Spleen (tissue), 11 donors: Measurements from ENCODE around the gene HIP1. TPM values are rescaled to one million over a fixed set of nuclear protein-coding genes. Genes with fewer than 3 reads are reported as not detected.
"Not testable (repeated sequence)": the region's sequence is repeated elsewhere in the genome, so short reads cannot be mapped to it uniquely, and the experiment has no call there.

Source experiments
- DNase-seq: peaks from one replicate; pipeline ENCODE4 v3.0.0-alpha.2; 2020
- H3K27ac ChIP-seq, 8 donors: fragments of 200-600 bp; sonication (generic) in 7 of 8; 1 replicate in 4 of 8; 2 replicates in 4 of 8; pipeline versions ENCODE4 v1.5.0 to v1.8.0; 2016 to 2021; ENCODE audit warnings: inconsistent platforms in 4 of 8, mild to moderate bottlenecking in 4 of 8, moderate library complexity in 1 of 8
- H3K27me3 ChIP-seq, 7 donors: fragments of 200-600 bp; sonication (generic) in 6 of 7; replicated peaks in 1 of 7; 1 replicate in 4 of 7; 2 replicates in 3 of 7; pipeline versions ENCODE4 v1.5.0 to v1.8.0; 2016 to 2021; ENCODE audit warnings: inconsistent platforms in 3 of 7, mild to moderate bottlenecking in 1 of 7
- H3K36me3 ChIP-seq, 6 donors: fragments of 200-600 bp; sonication (generic) in 5 of 6; 1 replicate in 4 of 6; 2 replicates in 2 of 6; pipeline versions ENCODE4 v1.5.0 to v1.8.0; 2016 to 2021; ENCODE audit warnings: inconsistent platforms in 2 of 6
- H3K4me1 ChIP-seq, 6 donors: fragments of 200-600 bp; sonication (generic) in 5 of 6; 1 replicate in 3 of 6; 2 replicates in 3 of 6; pipeline versions ENCODE4 v1.5.0 to v1.8.0; 2016 to 2021; ENCODE audit warnings: inconsistent platforms in 3 of 6
- H3K4me3 ChIP-seq, 8 donors: fragments of 200-600 bp; sonication (generic) in 7 of 8; 1 replicate in 4 of 8; 2 replicates in 4 of 8; pipeline versions ENCODE4 v1.5.0 to v1.8.0; 2016 to 2021; ENCODE audit warnings: inconsistent platforms in 4 of 8, mild to moderate bottlenecking in 4 of 8, moderate library complexity in 2 of 8
- H3K9me3 ChIP-seq, 8 donors: fragments of 200-600 bp; sonication (generic) in 7 of 8; 1 replicate in 4 of 8; 2 replicates in 4 of 8; pipeline versions ENCODE4 v1.5.0 to v1.8.0; 2016 to 2021; ENCODE audit warnings: inconsistent platforms in 4 of 8
- POLR2A ChIP-seq, 3 donors: fragments of 450-650 bp; IDR thresholded peaks; one replicate each; pipeline ENCODE4 v1.5.1; 2017; ENCODE audit warnings: antibody characterized with exemption in 3 of 3, mild to moderate bottlenecking in 1 of 3
- POLR2AphosphoS5 ChIP-seq, 3 donors: sonication (generic); formaldehyde crosslinking; IDR thresholded peaks; one replicate each; pipeline ENCODE4 v1.5.1; 2017; ENCODE audit warnings: antibody characterized with exemption in 3 of 3
- WGBS, 5 donors: extraction: QIAGEN DNeasy Blood & Tissue Kit in 3 of 5; methylation state at CpG; one replicate each; pipeline versions ENCODE4 v1.1.5 to v1.1.7; 2013 to 2018; 5-methylcytosine and 5-hydroxymethylcytosine counted together
- intact Hi-C: fragments of 100-400 bp; cut with DNase I; formaldehyde crosslinking; loops from one replicate; pipeline ENCODE4 v1.15.0; 2023; ENCODE audit warnings: low total_unique reads
- polyA plus RNA-seq, 3 donors: library from polyadenylated mRNA; stranded (reverse); fragments of 200-250 nt; gene quantifications; one replicate each; pipeline ENCODE4 v1.2.1, GENCODE V29; 2013
- total RNA-seq, 7 donors: library from RNA; depleted of rRNA in 3 of 7; stranded (reverse); fragments of >200 nt in 3 of 7; fragmentation: NEBNext Ultra II Directional in 4 of 7; extraction: Animal tissue kit (Norgen Biotek cat#: 25700) in 4 of 7; gene quantifications; one replicate each; pipeline versions ENCODE4 v1.1.0 to v1.2.1, GENCODE V29; 2016 to 2021
- TF ChIP-seq, protein P1 (sequence below), 11 experiments: fragments of 200-600 bp in 7 of 11; fragments of 450-650 bp in 4 of 11; sonication (generic) in 4 of 11; IDR thresholded peaks in 8 of 11; conservative IDR thresholded peaks in 3 of 11; 1 replicate in 7 of 11; 2 replicates in 4 of 11; pipeline versions ENCODE4 v1.4.0 to v1.8.0; 2016 to 2021; ENCODE audit warnings: antibody characterized with exemption in 11 of 11, inconsistent platforms in 4 of 11, mild to moderate bottlenecking in 1 of 11
- donor health status: healthy with polysubstance abuse.
- donor health status: DM: no; HTN: no; CAD: no; lungs with moderate emphysema.
- donor health status: DM: no; HTN: no; CAD: no.
- donor health status: Bipolar disorder and iron deficiency.
- donor health status: healthy.
- donor health status: DM: no; HTN: no; CAD: no.
- donor health status: DM: yes; HTN: yes; CAD: no.

The HIP1 gene
- total and polyA plus RNA-seq, 10 donors, result 3.4 to 52.6 (median 35.1) TPM

- TF ChIP-seq, protein P1, sequence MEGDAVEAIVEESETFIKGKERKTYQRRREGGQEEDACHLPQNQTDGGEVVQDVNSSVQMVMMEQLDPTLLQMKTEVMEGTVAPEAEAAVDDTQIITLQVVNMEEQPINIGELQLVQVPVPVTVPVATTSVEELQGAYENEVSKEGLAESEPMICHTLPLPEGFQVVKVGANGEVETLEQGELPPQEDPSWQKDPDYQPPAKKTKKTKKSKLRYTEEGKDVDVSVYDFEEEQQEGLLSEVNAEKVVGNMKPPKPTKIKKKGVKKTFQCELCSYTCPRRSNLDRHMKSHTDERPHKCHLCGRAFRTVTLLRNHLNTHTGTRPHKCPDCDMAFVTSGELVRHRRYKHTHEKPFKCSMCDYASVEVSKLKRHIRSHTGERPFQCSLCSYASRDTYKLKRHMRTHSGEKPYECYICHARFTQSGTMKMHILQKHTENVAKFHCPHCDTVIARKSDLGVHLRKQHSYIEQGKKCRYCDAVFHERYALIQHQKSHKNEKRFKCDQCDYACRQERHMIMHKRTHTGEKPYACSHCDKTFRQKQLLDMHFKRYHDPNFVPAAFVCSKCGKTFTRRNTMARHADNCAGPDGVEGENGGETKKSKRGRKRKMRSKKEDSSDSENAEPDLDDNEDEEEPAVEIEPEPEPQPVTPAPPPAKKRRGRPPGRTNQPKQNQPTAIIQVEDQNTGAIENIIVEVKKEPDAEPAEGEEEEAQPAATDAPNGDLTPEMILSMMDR (IDR thresholded peaks at IDR 0.05 in 8 of 11, conservative IDR thresholded peaks at IDR 0.05 in 3 of 11), result no peak
- TF ChIP-seq POLR2AphosphoS5 (IDR thresholded peaks at IDR 0.05), result no peak
- no peak for TF ChIP-seq POLR2A (IDR thresholded peaks at IDR 0.05)
- 73 to 85% (median 83%) methylated on average over 10 of the region's 10 CpGs for WGBS, 5 donors
- intact Hi-C loops, result no loop called here
- Histone ChIP-seq H3K36me3 (no peaks in the 10 kb centered on the region), H3K4me1 (peaks cover 0 to 7% (median 1%) of the 10 kb centered on the region in 6 donors), H3K27me3 (no peaks in the 10 kb centered on the region), H3K4me3 (no peak overlapping the region), H3K9me3 (no peaks in the 10 kb centered on the region), H3K27ac (no peak overlapping the region)
- peak; percentile 15 for DNase-seq
Observed at GRCh38 chr7:75718390-75719031, 20.2 kb downstream of the HIP1 start.

GRCh38 chr7:75717746-75718145 lies 21.0 kb downstream of the HIP1 start:
- intact Hi-C loops, H3K27me3 ChIP-seq, H3K27ac ChIP-seq, DNase-seq, H3K4me3 ChIP-seq, H3K36me3 ChIP-seq, H3K9me3 ChIP-seq: not testable (repeated sequence)
- peaks cover 2 to 14% (median 8%) of the 10 kb centered on the region in 6 donors for H3K4me1 ChIP-seq
- WGBS, 5 donors, result 95 to 100% (median 96%) methylated on average over 3 of the region's 3 CpGs

GRCh38 chr7:75716992-75717626 lies 21.6 kb downstream of the HIP1 start:
- WGBS, 5 donors, result 86 to 96% (median 93%) methylated on average over 9 of the region's 9 CpGs
- H3K9me3 ChIP-seq, result no peaks in the 10 kb centered on the region
- H3K4me3 ChIP-seq, result no peak overlapping the region
- H3K27ac ChIP-seq, result no peak overlapping the region
- intact Hi-C loops, result no loop called here
- no peaks in the 10 kb centered on the region for H3K27me3 ChIP-seq
- H3K36me3 ChIP-seq, result no peaks in the 10 kb centered on the region
- peak; percentile 11 for DNase-seq
- H3K4me1 ChIP-seq, result peaks cover 9 to 21% (median 14%) of the 10 kb centered on the region in 6 donors
- TF ChIP-seq, protein P1 (IDR thresholded peaks at IDR 0.05 in 8 of 11, conservative IDR thresholded peaks at IDR 0.05 in 3 of 11), result no peak
- TF ChIP-seq POLR2AphosphoS5 (IDR thresholded peaks at IDR 0.05) (no peak), POLR2A (IDR thresholded peaks at IDR 0.05) (no peak)

DNA sequence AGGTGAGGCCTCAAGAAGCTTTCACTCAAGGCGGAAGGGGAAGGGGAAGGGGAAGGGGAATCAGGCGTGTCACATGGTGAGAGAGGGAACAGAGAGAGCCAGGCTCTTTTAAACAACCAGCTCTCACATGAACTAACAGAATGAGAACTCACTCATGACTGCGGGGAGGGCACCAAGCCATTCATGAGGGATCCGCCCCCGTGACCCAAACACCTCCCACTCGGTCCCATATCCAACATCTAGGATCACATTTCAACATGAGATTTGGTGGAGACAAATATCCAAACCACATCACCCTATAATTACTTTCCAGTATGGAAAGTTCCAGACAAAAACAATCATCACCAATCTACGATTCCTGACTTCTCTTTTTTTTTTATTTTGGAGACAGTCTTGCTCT lies 22.9 kb downstream of the HIP1 start:
- Histone ChIP-seq H3K27me3 (no peaks in the 10 kb centered on the region), H3K4me3 (no peak overlapping the region), H3K4me1 (peaks cover 14 to 33% (median 26%) of the 10 kb centered on the region in 6 donors), H3K36me3 (no peaks in the 10 kb centered on the region), H3K27ac (no peak overlapping the region), H3K9me3 (peaks cover 0 to 4% (median 0%) of the 10 kb centered on the region in 8 donors)
- no peak for DNase-seq
- WGBS, 5 donors, result 80 to 91% (median 86%) methylated on average over 7 of the region's 7 CpGs
- intact Hi-C loops, result no loop called here
- TF ChIP-seq POLR2A (IDR thresholded peaks at IDR 0.05) (no peak), POLR2AphosphoS5 (IDR thresholded peaks at IDR 0.05) (no peak)
- TF ChIP-seq, protein P1 (IDR thresholded peaks at IDR 0.05 in 8 of 11, conservative IDR thresholded peaks at IDR 0.05 in 3 of 11), result no peak
